Heart left ventricle (tissue), 13 donors: ENCODE data around the gene ARHGAP24.

Source experiments
- POLR2A ChIP-seq, 2 donors: fragments of 450-650 bp; IDR thresholded peaks; one replicate each; pipeline ENCODE4 v1.6.1; 2017; ENCODE audit warnings: antibody characterized with exemption in 2 of 2, mild to moderate bottlenecking in 2 of 2, moderate library complexity in 2 of 2
- TF ChIP-seq, protein P1 (sequence below), 12 donors: fragments of 200-600 bp; sonication (generic) in 4 of 12; IDR thresholded peaks; one replicate each; pipeline versions ENCODE4 v1.5.0 to v1.8.0; 2018 to 2022; ENCODE audit warnings: antibody characterized with exemption in 12 of 12, mild to moderate bottlenecking in 5 of 12
- donor health status: ischemic (EF 13 %, LVEDD 7.1; RV severe dilation, severe dysfunction).
- donor health status: DM: no; HTN: yes; CAD: no.
- donor health status: DM: no; HTN: no; CAD: no.
- donor health status: ischemic (EF 25% LVEDD 6.9; RV normal size, moderate dysfunction).
- donor health status: ischemic (EF 25% LVEDD 5.7; RV mildly dilated, moderate dysfunction).
- donor health status: ischemic (EF 35%, LVEDD 5.7; RV mildly dilated, moderate dysfunction).
- donor health status: nonischemic (EF 11% LVEDD 7.7; RV severe dilation, severe dysfunction).
- donor health status: DM: yes; HTN: yes; CAD: no.
- donor health status: PGD.
- donor health status: ischemic (EF 29% LVEDD 5.4; RV normal size, mild dysfunction).
- donor health status: nonischemic (EF 23%, LVEDD 6.1; RV moderate dilation, normal function).

- TF ChIP-seq, protein P1, sequence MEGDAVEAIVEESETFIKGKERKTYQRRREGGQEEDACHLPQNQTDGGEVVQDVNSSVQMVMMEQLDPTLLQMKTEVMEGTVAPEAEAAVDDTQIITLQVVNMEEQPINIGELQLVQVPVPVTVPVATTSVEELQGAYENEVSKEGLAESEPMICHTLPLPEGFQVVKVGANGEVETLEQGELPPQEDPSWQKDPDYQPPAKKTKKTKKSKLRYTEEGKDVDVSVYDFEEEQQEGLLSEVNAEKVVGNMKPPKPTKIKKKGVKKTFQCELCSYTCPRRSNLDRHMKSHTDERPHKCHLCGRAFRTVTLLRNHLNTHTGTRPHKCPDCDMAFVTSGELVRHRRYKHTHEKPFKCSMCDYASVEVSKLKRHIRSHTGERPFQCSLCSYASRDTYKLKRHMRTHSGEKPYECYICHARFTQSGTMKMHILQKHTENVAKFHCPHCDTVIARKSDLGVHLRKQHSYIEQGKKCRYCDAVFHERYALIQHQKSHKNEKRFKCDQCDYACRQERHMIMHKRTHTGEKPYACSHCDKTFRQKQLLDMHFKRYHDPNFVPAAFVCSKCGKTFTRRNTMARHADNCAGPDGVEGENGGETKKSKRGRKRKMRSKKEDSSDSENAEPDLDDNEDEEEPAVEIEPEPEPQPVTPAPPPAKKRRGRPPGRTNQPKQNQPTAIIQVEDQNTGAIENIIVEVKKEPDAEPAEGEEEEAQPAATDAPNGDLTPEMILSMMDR (IDR thresholded peaks at IDR 0.05) = no peak
- TF ChIP-seq POLR2A (IDR thresholded peaks at IDR 0.05) = no peak
Measured at GRCh38 chr4:85869181-85869580, 394.2 kb downstream of the ARHGAP24 start.
